COLO668 (cell line): ENCODE results near the gene ATP1B2.
"Not testable (repeated sequence)": the region's sequence is repeated elsewhere in the genome, so short reads cannot be mapped to it uniquely, and the experiment has no call there.

ENCODE experiments used
- DNase-seq: peaks from one replicate; lab custom pipeline; 2025; ENCODE audit not compliant: unreplicated experiment; lab: John Stamatoyannopoulos, UW

The ATP1B2 gene

GRCh38 chr17:7633093-7633492 is 17.6 kb upstream of the ATP1B2 start:
- no peak for DNase-seq

- DNase-seq: no peak
Observed at GRCh38 chr17:7634384-7634783, 16.3 kb upstream of the ATP1B2 start.

- DNase-seq: no peak
Observed at GRCh38 chr17:7636163-7636562, 14.6 kb upstream of the ATP1B2 start.

- DNase-seq: no peak
Observed at GRCh38 chr17:7640783-7641182, 9.9 kb upstream of the ATP1B2 start.

- DNase-seq: not testable (repeated sequence)
Observed at GRCh38 chr17:7641635-7642034, 9.1 kb upstream of the ATP1B2 start.

GRCh38 chr17:7644775-7645174 is 6.0 kb upstream of the ATP1B2 start:
- no peak for DNase-seq

GRCh38 chr17:7646457-7646856 is 4.3 kb upstream of the ATP1B2 start:
- DNase-seq: no peak

GRCh38 chr17:7647018-7647417 is 3.7 kb upstream of the ATP1B2 start:
- DNase-seq: no peak

GRCh38 chr17:7651097-7651664 is 455 bp downstream of the ATP1B2 start:
- no peak for DNase-seq

- DNase-seq: no peak
Observed at GRCh38 chr17:7651665-7652387, 1.1 kb downstream of the ATP1B2 start.

- DNase-seq: no peak
Observed at GRCh38 chr17:7652388-7653356, 1.9 kb downstream of the ATP1B2 start.

- DNase-seq: no peak
Observed at GRCh38 chr17:7654832-7655540, 4.3 kb downstream of the ATP1B2 start.

GRCh38 chr17:7655541-7655840 is 4.8 kb downstream of the ATP1B2 start:
- no peak for DNase-seq

GRCh38 chr17:7656958-7657609 is 6.4 kb downstream of the ATP1B2 start:
- DNase-seq: no peak

GRCh38 chr17:7667656-7668406 is 17.1 kb downstream of the ATP1B2 start:
- DNase-seq: no peak

GRCh38 chr17:7668482-7668881 is 17.8 kb downstream of the ATP1B2 start:
- DNase-seq: no peak

GRCh38 chr17:7673239-7673638 is 22.5 kb downstream of the ATP1B2 start:
- DNase-seq: peak; percentile 1

- DNase-seq: no peak
Observed at GRCh38 chr17:7674934-7675333, 24.2 kb downstream of the ATP1B2 start.

GRCh38 chr17:7676533-7676932 is 25.8 kb downstream of the ATP1B2 start:
- DNase-seq: no peak

- no peak for DNase-seq
Observed at GRCh38 chr17:7677388-7678067, 26.8 kb downstream of the ATP1B2 start.
